Astrocyte (in vitro differentiated cells and primary cell): ENCODE measurements around the gene MTNR1A.

Experiments
- EZH2 ChIP-seq: IDR thresholded peaks from 2 replicates; pipeline ENCODE4 v1.6.1; 2012; ENCODE audit warnings: mild to moderate bottlenecking, low read length, inconsistent platforms; ENCODE audit not compliant: insufficient read depth
- TF ChIP-seq, protein P1 (sequence below): IDR thresholded peaks from 2 replicates; pipeline ENCODE4 v1.5.1; 2011; ENCODE audit warnings: low read depth, mild to moderate bottlenecking, inconsistent platforms, low read length, moderate library complexity; ENCODE audit not compliant: insufficient read depth

GRCh38 chr4:186587416-186588018, 32.1 kb upstream of the MTNR1A start:
- TF ChIP-seq EZH2, result no peak
- TF ChIP-seq, protein P1, sequence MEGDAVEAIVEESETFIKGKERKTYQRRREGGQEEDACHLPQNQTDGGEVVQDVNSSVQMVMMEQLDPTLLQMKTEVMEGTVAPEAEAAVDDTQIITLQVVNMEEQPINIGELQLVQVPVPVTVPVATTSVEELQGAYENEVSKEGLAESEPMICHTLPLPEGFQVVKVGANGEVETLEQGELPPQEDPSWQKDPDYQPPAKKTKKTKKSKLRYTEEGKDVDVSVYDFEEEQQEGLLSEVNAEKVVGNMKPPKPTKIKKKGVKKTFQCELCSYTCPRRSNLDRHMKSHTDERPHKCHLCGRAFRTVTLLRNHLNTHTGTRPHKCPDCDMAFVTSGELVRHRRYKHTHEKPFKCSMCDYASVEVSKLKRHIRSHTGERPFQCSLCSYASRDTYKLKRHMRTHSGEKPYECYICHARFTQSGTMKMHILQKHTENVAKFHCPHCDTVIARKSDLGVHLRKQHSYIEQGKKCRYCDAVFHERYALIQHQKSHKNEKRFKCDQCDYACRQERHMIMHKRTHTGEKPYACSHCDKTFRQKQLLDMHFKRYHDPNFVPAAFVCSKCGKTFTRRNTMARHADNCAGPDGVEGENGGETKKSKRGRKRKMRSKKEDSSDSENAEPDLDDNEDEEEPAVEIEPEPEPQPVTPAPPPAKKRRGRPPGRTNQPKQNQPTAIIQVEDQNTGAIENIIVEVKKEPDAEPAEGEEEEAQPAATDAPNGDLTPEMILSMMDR, result peak; percentile 94
